GM12873 (cell line): Measurements from ENCODE around the gene TARM1.
A peak's percentile ranks its signal among the peaks of the same experiment; 100 is the strongest.

Experiments
- TF ChIP-seq, protein P1 (sequence below): IDR thresholded peaks from 2 replicates; pipeline ENCODE4 v1.5.1; 2012; ENCODE audit warnings: low read depth, mild to moderate bottlenecking, moderate library complexity, low read length, control low read depth; ENCODE audit not compliant: insufficient read depth; ENCODE audit errors: missing control alignments

TARM1 gene

DNA sequence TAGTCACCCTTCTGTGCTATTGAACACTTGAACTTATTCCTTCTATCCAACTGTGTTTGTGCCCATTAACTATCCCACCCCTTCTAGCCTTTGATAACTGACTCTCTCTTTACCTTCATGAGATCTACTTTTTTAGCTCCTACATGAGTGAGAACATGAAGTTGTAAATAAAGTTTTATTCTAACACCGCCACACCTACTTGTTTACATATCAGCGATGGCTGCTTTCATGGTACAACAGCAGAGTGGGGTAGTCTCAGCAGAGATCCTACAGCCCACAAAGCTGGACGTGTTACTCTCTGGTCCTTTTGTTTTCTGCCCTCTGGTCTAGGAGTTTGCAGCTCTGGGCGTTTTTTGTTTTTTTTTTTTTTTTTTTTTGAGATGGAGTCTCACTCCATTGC is 41.2 kb downstream of the TARM1 start:
- TF ChIP-seq, protein P1, sequence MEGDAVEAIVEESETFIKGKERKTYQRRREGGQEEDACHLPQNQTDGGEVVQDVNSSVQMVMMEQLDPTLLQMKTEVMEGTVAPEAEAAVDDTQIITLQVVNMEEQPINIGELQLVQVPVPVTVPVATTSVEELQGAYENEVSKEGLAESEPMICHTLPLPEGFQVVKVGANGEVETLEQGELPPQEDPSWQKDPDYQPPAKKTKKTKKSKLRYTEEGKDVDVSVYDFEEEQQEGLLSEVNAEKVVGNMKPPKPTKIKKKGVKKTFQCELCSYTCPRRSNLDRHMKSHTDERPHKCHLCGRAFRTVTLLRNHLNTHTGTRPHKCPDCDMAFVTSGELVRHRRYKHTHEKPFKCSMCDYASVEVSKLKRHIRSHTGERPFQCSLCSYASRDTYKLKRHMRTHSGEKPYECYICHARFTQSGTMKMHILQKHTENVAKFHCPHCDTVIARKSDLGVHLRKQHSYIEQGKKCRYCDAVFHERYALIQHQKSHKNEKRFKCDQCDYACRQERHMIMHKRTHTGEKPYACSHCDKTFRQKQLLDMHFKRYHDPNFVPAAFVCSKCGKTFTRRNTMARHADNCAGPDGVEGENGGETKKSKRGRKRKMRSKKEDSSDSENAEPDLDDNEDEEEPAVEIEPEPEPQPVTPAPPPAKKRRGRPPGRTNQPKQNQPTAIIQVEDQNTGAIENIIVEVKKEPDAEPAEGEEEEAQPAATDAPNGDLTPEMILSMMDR = no peak

DNA sequence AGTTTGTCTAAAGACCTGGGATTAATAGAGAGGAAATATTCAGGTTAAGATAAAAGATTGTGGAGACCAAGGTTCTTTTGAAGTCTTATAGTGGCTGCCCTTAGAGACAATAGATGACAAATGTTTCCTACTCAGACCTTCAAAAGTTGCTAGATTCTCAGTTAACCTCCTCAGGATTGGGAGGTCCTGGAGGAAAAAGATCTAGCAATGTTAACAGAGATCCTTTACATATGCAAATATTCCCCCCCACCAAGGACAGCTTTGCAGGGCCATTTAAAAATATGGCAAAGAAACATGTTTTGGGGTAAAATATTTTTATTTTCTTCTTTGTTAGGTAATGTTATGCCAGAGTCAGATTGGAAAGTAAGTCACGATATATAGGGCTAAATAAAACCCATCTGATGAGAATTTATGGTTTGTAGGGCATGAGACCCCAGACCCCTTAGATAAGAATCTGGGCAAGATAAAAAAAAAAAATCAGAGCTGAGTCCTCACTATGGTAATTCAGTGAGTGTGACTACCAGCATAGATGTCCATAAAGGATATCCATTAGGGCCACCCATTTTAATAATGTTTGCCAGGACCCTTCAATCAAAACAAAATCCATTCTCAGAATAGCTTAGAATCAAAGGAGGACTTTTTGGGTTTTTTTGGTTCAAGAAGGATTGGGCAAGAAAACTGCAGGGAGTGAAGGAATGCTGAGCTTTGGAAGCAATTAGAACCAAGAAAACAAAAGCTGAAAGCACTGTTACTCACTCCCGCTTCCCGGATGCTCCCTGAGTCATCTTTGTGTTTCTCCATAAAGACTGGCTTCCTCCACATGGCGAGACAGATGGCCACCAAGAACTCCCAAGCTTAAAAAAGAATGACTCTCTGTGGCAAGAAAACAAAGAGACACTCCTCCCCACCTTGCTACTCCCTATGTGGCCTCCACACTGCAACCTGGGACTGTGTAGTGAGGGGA is 45.7 kb downstream of the TARM1 start:
- TF ChIP-seq, protein P1 = no peak

DNA sequence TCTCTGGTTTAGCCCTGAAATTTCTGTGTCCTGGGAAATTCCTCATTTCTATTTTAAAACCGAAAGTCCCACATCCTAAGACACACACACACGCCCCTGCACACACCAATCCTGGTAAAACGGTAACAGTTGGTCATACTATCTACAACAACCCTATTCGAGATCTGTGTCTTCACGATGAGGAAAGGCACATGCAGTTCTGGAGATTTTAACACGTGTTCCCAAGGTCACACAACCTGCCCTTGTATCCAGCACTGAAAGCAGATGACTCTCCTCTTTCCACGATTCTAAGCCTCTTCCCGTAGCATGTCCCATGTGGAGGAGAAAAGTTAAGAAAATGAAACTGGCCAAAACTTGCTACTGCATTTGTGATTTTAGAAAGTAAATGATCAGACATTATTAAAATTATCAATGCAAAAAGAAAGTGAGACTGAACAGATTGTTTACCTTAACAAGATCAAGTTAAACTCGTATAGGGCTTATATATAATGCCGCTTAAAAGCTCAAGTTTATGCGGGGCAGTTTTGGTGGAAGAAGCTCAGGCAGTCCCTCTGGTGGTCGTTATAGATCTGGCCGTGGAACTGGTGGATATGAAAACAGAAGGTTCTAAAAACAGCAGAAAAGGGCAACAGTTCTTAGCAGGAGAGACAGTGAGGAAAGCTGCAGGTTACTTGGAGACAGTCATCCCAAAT is 50.1 kb downstream of the TARM1 start:
- TF ChIP-seq, protein P1 = peak; percentile 23

DNA sequence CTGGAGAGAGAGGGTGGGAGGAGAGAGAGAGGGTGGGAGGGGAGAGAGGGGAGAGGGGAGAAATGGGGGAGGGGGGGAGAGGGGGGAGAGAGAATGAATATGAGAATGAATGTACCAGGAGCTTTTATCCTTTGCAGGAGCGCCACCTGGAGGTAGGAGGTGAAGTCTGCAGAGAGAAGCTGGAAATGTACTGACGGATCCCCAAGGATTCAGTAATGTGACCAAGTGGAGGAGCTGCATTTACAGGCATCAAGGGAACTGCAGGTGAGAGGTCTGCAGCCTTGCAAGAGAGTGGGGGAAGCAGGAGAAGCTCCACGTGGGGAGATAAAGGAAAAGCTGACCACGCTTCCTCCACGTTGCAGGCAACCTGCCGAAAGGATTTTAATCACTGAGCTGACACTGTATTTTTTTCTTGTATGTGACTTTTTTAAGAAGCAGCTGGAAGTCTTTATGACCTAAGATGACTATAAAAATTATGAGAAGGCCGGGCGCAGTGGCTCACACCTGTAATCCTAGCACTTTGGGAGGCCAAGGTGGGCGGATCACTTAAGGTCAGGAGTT is 51.2 kb downstream of the TARM1 start:
- TF ChIP-seq, protein P1 = peak; percentile 79

DNA sequence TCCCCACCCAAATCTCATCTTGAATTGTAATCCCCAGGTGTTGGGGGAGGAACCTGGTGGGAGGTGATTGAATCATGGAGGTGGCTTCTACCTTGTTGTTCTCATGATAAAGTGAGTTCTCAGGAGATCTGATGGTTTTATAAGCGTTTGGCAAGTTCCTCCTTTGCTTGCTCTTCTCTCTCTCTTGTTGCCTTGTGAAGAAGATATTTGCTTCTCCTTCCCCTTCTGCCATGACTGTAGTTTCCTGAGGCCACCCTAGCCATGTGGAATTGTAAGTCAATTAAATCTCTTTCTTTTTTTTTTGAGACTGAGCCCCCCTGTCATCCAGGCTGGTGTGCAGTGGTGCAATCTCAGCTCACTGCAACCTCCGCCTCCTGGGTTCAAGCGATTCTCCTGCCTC is 51.9 kb downstream of the TARM1 start:
- TF ChIP-seq, protein P1 = no peak

DNA sequence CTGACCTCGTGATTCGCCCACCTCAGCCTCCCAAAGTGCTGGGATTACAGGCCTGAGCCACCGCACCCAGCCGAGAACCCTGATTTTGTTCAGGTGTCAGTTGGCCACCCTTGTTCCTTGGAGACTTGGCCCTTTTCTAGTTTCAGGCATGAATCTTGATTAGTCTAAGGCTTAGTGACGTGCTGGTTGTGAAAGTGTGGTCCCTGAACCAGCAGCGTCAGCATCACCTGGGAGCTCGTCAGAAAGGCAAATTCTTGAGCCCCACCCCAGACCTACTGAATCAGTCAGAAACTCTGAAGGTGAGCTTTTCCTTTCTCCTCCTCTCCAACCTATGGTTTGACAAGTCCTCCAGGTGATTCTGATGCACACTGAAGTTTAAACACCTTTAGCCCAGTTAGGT is 54.5 kb downstream of the TARM1 start:
- TF ChIP-seq, protein P1 = no peak

DNA sequence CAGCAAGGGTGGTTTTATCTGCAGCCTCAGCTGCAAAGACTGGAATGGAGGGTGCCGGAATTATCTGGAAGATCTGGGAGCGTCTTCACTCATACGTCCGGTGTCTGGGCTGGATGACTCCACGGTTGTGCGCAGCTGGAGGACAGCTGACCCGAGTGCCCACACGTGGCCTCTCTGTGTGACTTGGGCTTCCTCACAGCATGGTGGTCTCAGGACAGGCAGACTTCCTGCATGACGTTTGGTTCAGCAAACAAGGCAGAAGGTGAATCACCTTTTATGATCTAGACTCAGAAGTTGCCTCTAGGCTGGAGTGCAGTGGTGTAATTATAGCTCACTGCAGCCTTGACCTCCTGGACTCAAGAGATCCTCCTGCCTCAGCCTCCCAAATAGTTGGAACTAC is 56.5 kb downstream of the TARM1 start:
- TF ChIP-seq, protein P1 = no peak
